Stimulated activated CD8-positive, alpha-beta memory T cell treated with anti-CD3 and anti-CD28 coated beads, Interleukin-7, amount 100 ng/mL, for 48 hours (primary cell): ENCODE data around the gene USP16.
A peak's percentile ranks its signal among the peaks of the same experiment; 100 is the strongest.

Source experiments
- DNase-seq, 2 donors: peaks; one replicate each; pipeline ENCODE4 v3.0.0-alpha.2; 2020; ENCODE audit warnings: low read depth in 1 of 2; ENCODE audit errors: extremely low read depth in 1 of 2

The USP16 gene

DNA sequence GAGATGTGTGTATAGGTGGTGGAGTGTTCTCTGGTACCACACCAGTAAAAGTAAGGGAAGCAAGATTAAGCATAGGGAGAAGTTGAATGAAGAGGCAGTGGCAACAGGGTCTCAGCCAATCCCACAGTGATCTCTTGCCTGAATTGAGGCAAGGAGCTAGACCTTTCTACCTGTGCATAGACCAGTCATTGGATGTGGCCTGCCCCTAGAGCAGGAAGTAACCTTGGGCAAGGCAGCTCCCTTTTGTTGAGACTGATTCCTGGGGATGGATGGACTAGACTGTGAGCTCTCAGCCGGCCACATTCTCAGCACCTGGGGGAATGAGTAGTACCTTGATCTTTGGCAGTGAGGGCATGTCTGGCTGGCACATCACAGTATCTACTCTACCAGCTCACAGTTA is 6.4 kb downstream of the USP16 start:
- DNase-seq, result no peak

DNA sequence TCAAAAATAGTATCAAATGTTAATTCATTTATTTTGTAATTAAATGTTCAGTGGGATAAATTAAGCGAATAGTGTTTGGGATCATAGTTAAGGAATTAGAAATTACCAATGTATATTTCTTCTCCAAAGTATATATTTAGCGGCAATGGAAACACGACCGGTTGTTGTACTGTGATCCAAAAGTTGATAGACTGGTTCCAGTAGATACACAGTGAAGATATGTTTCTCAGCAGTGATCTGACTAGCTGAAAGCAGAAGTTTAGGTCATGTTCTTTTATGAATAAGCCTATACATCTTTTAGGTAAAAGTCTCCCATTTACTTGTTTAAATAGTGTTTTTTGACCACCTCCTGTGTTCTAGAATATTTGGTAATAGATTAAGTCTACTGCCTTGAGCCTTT is 8.8 kb downstream of the USP16 start:
- no peak for DNase-seq

DNA sequence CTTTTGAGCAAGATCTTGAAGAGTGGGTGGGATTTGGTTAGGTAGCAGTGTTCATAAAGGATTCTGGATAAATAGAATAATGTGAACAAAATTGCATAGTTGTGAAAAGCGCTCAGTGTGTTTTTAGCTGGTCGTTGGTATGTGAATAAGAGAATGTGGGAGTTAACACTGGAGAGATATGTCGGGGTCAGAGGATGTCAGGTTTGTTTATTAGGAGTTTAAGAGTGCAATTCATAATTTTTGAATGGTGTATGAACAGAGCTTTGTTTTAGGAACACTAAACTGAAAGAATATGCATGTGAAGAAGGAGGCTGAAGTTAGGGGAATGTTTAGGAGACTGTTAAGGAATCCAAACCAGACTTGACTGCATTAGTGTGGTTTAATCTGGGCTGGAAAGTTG is 9.4 kb downstream of the USP16 start:
- DNase-seq, result no peak

DNA sequence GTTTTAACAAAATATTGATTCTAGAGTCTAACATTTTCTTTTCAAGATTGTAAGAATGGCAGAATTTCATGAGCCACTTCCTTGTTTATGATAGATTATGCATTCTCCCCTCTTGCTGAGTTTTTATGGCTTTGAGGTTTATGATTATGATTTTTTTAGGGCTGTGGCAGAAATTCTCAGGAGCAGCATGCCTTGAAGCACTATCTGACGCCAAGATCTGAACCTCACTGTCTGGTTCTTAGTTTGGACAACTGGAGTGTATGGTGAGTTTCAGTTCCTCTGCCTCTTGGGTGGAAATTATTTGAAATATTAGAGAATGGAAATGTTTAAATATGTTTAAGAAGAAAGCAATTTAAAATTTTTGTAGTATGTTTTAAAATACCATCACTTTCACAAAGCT is 10.2 kb downstream of the USP16 start:
- no peak for DNase-seq

DNA sequence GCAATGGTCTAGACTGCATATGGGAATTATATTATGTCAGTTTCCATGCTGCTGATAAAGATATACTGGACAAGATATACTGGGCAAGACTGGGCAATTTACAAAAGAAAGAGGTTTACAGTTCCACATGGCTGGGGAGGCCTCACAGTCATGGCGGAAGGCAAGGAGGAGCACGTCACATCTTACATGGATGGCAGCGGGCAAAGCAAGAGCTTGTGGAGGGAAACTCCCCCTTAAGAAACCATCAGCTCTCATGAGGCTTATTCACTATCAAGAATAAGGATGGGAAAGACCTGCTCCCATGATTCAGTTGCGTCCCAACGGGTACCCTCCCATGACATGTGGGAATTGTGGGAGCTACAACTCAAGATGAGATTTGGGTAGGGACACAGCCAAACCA is 27.8 kb downstream of the USP16 start:
- no peak for DNase-seq

DNA sequence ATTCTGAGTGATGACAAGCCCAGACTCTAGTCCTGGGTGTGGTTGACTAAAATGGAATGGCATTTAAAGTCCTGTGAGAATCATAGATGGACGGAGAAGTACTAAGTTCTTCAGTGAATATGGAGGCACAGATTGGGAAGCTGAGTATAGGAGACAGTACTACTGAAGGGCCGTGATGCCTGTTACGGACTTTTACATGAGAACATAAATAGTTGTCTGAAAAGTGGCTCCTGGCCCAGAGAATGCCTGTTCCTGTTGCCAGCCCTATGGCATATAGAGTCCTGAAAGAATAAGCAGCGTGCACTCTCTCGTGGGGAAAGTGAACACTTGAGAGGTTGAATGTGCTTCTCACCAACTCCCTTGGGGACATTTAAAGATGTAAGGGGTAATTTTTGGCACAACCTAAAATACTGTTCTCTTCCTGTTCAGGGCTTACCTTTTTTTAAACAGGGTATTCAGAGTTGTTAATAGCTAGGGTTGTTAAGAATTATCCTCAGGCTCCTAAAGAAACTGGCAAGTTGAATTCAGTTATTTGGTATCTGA is 28.6 kb downstream of the USP16 start:
- DNase-seq, result no peak

DNA sequence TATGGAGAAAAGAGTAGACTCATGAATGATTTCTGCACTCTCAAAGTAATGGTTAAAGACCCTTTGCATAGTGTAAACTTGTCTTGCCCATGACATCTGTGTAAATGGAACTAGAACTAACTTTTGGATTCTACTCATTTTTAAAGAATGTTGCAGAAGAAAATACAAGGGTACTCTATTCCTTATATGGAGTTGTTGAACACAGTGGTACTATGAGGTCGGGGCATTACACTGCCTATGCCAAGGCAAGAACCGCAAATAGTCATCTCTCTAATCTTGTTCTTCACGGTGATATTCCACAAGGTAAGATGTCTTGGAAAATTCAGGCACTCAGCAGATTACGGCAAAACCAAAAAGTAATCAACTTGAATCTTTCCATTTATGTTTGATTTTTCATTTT is 29.2 kb downstream of the USP16 start:
- no peak for DNase-seq

DNA sequence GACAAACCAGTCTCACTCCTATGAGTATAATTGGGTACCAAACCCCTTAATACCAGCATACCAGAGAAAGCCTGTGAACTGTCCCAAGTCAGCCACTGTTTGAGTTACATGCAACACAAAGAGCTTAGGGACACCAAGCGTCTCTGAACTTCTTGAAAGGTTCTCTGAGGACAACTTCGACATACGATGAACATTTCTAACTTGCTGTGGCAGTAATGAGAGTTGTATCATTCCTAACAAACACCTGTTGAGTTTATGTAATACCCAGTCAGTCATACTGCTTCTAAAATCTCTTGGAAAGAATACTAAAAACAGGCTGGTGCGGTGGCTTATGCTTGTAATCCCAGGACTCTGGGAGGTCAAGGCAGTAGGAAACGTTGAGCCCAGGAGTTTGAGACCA is 30.6 kb downstream of the USP16 start:
- DNase-seq, result no peak

DNA sequence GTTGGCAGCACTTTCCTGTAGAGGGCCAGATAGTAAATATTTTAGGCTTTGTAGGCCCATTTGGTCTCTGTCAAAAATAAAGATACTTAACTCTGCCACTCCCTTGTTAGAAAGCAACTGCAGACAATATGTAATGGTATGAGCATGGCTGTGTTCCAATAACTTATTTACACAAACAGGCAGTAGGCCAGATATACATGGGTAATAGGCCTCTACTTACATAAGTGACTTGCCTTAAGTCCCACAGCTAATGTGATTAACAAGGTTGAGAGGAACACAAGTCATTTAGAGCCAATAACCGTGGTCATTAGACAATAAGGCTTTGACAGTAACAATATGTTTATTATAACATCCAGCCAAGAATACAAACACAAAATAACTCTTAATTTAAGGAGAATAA is 31.5 kb downstream of the USP16 start:
- DNase-seq, result no peak

DNA sequence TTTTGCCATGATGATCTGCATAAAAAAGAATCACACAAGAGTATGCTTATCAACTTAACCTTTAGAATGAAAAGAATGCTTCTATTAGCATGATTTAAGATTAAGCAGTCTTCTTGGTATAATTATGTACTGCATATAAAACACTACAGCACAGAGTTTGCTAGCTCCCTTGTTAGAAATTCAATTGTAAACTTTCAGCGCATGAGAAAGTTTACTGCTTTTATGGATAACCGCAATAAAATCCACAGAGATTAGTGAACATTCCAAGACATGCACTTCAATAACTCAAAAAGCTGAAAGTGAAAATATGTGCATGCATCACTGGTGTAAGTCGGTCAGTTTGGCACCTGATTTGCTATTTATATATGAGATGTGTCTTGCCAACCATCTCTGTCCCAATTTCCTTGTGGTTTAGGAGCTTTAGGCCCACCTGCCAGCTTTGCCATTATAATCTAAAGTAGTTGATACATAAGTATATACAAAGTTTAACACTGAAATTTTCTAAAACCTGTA is 32.1 kb downstream of the USP16 start:
- DNase-seq, result no peak

DNA sequence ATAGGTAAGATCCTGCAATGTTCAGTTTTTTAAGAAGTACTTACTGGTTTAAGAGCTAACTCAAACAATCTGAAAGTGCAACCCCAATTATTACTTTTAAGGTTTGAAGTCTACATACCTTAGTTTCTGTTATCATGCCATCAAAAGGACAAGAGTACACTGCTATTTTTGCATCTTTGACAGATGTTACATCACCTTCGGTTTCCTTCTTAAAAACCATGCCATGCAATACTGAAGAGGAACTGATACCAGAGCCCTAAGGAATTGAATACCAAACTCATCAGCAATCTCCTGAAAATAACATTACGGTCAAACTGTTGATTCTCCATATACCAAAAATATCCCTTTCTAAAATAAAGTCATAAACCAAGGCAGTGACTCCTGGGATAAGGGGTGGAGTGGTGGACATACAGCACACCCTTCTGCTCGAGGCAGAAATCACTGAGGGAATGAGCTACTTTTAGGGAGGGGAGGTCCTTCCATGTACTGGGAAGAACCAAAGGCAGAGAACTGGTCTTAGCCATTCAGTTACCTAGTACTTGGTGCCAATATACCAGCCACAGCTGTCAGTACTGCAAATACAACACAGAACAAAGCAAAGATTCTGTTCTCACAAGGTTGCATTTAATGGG is 40.5 kb downstream of the USP16 start:
- DNase-seq, result no peak

DNA sequence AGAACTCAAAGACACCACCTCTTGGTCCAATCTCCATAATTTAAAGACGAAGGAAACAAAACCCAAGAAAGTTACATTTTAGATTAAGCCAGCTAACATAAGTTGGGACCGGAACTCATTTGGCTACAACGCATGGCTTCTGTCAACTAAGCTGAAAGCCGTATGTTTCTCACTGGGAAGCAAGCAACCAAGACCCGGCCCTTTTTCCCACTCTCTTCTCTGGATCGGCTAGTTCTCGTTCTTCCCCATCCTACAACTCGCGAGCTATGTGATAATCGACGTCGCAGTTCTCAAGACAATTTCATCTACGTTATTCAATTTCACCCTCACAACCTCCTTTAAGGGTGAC is 48.4 kb downstream of the USP16 start:
- no peak for DNase-seq

DNA sequence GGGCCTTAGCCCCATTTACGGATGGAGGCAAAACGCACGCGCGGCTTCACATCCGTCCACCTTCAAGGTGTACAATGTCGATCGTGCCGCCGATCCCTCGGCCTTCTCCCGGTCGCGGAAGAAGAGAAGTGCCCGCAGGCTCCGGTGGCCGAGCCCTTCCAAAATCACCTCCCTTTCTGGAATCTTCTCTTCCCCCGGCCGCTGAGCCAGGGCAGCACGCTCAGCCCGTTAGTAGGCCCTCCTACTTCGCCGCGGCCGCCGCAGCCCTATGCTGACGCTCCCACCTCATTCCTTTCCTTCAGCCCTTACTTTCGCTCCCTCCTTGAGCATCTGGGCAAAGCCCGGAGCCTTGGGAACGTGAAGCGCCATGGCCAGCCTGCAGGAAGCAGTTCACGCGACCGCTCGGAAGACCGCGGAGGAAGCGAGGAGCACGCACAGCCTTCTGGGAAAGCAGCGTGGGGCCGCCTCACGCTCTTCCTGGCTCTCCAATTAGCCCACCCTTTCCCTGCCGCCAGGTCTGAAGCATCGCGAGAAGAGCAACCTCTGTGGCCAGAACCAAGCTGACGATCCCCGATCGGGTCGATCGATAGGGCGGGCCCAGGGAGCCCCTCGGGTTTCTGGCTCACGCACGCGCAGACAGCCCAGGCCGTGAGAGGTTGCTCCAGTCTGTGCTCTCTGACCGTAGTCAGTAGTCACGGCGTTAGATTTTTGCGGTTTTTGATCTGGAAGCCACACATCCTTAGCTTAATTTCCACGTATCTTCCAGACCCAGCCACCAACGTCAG is 48.9 kb downstream of the USP16 start, which contains the start of gene CCT8:
TSS of gene CCT8 (minus strand) at position 427 of the 785 bp plus-strand sequence. CDS start at position 369, 58 bp downstream.
- DNase-seq, result peak; percentile 97 to 99

DNA sequence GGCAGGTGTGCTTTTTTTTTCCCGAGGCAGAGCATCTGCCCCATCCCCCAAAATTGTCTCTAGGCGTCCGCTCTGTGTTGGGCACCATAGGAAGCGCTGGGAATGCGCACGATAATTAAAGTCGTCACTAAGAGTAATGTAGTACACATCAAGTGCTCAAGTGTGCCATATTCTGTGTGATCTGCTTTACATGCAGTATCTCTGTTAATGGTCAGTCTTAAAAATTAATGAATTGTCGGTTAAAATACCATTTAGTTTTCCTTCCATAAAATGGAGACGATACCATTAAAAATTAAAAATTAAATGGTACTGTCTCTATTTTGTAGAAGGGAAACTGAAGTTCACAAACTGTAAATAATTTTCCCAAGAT is 49.5 kb downstream of the USP16 start:
- no peak for DNase-seq

DNA sequence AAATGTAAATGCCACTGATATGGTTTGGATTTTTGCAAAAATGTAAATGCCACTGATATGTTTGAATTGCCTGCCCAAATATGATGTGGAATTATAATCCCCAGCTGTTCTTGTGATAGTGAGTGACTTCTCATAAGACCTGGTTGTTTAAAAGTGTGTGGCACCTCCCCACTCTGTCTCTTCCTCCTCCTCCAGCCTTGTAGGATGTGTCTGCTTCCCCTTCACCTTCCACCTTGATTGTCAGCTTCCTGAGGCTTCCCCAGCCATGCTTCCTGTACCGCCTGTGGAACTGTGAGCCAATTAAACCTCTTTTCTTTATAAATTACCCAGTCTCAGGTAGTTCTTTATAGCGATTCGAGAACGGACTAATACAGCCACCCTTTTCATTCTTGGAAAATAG is 50.3 kb downstream of the USP16 start:
- no peak for DNase-seq

DNA sequence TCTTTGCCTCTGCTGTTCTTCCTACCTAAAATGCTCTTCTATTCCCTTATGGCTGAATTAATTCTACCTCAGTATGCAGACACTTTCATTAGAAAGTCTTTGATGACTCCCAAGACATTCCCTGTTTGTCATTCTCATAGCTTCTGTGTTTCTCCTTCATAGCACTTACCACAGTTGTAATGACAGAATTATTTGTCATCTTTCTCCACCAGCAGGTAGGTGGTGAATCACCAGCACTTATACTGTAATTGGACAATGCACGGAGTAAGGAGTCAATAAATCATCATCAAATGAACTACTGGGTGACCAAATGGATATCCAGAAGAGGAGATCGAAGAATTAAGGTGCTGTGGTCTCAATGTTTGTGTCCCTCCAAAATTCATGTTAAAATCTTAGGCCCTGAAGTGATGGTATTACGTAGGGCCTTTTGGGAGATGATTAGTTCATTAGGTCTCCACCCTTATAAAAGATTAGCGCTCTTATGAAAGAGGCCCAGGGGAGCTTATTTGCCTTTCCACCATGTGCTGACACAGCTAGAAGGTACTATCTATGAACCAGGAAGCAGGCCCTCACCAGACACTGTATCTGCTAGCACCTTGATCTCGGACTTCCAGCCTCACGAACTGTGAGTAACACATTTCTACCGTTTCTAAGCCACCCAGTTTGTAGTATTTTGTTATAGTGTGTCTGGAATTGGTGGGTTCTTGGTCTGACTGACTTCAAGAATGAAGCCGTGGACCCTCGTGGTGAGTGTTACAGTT is 51.4 kb downstream of the USP16 start:
- no peak for DNase-seq

DNA sequence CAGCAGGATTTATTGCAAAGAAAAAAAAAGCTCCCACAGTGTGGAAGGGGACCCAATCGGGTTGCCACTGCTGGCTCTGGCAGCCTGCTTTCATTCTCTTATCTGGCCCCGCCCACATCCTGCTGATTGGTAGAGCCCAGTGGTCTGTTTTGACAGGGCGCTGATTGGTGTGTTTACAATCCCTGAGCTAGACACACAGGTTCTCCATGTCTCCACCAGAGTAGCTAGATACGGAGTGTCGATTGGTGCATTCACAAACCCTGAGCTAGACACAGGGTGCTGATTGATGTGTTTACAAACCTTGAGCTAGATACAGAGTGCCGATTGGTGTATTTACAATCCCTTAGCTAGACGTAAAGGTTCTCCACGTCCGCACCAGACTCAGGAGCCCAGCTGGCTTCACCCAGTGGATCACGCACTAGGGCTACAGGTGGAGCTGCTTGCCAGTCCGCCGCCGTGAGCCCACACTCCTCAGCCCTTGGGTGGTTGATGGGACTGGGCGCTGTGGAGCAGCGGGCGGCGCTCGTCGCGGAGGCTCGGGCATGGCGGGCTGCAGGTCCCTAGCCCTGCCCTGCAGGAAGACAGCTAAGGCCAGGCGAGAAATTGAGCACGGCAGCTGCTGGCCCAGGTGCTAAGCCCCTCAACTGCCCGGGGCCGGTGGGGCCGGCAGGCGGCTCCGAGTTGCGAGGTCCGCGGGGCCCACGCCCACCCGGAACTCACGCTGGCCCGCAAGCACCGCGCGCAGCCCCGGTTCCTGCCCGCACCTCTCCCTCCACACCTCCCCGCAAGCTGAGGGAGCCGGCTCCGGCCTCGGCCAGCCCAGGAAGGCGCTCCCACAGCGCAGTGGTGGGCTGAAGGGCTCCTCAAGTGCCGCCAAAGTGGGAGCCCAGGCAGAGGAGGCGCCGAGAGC is 52.5 kb downstream of the USP16 start:
- DNase-seq, result peak; percentile 47 to 68

DNA sequence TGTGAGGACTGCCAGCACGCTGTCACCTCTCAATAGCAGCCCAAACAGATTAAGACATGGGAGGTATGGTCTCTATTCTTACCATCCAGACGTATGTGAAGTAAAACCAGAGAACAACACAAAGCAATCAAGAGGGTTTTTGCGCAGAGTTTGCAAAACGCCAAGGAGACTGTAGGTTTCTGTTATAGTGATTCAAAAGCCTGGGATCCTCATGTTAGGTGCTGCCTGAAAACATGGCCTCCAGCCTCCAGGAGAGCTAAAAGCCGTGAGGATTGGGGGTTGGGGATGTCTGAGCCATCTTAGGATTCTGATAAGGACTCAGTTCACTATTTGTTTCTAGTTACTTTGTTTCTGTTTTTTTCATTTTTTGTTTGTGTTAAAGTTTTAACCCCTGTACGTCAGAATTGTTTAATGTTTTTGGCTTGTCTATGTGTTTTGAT is 53.2 kb downstream of the USP16 start:
- DNase-seq, result no peak

DNA sequence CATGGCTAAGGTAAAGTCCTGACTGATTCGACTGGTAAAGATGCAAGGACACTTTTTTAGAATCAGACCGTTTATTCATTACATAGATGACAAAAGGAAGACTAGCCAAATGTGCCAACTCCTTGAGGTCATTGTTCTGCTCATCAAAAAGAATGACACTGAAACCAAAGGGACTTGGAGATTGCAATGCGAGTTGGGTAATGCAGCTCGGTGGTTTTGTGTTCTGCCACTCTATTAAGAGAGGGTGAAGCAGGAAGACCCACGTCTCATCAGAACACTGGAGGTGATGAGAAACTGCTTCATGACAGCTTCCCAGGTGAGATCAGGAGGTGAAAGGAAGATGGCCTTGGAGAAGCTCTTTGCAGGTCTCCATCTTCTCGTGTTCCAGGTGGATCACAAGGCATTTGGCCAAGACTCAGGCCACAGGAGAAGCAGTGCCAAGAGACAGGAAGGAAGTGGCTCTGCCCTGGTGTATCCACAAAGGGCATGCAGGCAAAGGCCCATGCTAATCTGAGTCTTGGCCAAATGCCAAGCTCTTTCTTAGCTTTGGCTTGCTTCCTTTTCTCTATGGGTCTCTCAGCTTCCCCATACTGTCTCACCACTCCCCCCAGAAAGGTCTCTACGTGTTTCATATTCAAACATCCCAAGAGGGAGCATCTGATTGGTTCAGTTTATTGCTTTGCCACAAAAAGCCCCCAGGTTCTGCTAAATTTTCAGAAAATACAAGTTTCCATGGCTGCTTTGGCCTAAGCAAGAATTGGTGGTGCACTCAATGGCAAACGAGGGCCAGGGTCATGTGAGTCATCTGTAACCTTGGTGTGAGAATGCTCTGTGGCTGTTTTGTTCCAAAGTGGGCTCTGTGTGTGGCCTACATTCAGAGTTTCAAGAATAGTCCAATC is 54.6 kb downstream of the USP16 start:
- DNase-seq, result no peak
